CD4-positive, alpha-beta T cell treated with Interleukin-15 for 4 hours (primary cell): ENCODE measurements around the gene CCDC8.
"Not testable (repeated sequence)": the region's sequence is repeated elsewhere in the genome, so short reads cannot be mapped to it uniquely, and the experiment has no call there.

Experiments used
- DNase-seq: peaks from one replicate; pipeline ENCODE4 v3.0.0-alpha.2; 2020; ENCODE audit warnings: low spot score

CCDC8 gene

DNA sequence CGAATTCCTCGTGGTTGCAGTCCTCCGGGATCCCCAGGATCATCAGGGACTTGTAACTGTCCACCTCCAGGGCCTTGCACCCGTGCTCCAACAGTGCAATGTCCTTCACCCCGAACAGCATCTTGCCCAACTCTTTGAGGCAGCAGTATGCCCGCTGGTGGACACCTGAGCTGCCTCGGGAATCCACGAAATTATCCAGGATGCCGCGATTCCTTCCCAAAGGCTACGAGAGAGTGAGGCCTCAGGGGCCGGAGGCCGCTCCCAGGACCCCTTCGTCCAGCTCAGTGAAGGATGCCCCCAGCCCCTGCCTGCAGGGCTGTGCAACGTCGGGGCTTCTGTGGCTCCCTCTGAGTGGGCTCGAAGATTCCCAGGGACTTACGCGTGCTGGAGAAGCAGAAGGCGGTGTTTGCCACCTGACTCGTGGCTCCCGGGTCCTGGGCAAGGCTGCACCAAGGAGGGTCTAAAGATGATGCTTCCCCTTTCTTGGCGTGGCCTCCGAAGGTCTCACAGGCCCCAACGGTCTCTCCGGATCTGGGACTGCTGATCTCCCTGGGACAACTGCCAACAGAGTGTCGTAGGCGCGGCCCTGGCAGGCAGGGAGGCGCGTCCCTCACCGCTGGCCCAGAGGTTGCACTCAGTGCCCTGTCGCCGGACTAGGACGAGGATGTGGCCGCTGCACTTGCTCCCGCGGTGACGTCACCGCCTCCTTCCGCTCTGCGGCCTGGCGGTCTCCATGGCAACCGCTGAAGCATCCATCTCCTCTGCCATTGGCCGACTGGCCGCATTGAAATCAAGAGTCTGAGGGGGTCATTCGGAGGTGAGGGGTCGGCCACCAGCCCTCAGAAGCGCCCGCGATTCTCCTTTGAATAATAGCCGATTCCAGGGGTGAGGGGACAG, 15.1 kb upstream of the CCDC8 start, which contains the start of gene PNMA8C:
Gene PNMA8C (minus strand): TSS at position 698 of the 897 bp plus-strand sequence. CDS start 577 bp downstream, at position 121.
- DNase-seq = peak; percentile 40

- no peak for DNase-seq
Observed at GRCh38 chr19:46427518-46428045, 14.2 kb upstream of the CCDC8 start.

DNA sequence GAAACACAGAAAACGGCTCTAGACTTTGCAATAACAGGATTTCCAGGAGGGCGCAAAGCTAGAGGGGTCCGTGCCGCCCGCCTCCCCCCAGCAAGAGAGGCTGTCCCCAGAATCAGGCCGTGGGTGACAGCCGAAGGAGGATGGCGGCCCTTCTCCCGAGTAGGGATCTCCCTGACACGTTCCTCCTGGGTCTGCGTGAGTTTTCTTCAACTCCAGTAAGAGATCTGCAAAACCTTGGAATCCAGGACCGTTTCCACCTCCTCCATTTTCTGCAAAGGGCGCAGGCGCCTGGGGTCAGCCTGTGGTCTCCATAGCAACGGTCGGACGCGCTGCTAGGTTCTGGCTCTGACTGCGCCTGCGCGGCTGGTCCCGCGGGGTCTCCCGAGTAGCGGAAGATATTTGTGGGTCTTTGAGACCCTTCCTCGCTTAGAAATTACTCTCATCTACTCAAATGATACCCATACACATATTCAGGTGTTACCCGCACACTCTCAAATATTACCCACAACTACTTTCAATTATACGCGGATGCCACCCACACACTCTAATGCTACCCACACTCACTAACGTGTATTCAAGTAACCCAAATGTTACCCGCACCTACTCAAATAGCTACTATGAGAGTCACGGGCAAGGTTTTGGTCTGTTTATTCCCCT, 13.3 kb upstream of the CCDC8 start:
- no peak for DNase-seq

- DNase-seq = no peak
Observed at GRCh38 chr19:46426035-46426505, 12.7 kb upstream of the CCDC8 start.

- DNase-seq = no peak
Observed at GRCh38 chr19:46423188-46423587, 9.8 kb upstream of the CCDC8 start.

DNA sequence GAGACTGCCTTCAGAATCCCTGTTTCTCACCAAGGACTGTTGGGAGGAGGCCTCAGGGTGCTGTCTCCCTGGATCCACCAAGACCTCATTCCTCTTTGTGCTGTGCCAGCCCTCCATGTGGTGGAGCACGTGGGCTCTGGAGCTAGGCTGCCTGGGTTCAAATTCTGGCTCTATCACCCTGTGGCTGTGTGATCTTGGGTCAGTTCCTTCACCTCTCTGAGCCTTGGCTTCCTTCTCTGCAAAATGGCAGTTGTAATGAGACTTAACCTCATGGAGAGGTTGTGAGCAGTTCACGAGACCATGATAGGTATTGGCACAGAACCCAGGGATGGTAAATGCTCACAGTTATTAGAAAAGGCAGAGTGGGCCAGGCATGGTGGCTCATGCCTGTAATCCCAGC, 9.0 kb upstream of the CCDC8 start:
- DNase-seq = no peak

DNA sequence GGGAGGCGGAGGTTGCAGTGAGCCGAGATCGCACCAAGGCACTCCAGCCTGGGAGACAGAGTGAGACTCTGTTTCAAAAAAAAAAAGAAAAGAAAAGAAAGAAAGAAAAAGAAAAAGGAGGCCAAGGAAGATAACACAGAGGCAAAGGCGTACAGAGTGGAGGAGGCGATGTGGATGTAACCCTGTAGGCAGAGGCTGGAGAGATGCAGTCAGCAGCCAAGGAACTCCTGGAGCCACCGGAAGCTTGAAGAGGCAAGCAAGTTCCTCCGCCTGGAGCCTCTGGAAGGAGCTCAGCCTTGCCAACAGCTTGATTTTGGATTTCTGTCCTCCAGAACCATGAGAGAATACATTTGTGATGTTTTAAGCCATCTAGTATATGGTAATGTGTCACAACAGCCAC, 6.7 kb upstream of the CCDC8 start:
- no peak for DNase-seq

DNA sequence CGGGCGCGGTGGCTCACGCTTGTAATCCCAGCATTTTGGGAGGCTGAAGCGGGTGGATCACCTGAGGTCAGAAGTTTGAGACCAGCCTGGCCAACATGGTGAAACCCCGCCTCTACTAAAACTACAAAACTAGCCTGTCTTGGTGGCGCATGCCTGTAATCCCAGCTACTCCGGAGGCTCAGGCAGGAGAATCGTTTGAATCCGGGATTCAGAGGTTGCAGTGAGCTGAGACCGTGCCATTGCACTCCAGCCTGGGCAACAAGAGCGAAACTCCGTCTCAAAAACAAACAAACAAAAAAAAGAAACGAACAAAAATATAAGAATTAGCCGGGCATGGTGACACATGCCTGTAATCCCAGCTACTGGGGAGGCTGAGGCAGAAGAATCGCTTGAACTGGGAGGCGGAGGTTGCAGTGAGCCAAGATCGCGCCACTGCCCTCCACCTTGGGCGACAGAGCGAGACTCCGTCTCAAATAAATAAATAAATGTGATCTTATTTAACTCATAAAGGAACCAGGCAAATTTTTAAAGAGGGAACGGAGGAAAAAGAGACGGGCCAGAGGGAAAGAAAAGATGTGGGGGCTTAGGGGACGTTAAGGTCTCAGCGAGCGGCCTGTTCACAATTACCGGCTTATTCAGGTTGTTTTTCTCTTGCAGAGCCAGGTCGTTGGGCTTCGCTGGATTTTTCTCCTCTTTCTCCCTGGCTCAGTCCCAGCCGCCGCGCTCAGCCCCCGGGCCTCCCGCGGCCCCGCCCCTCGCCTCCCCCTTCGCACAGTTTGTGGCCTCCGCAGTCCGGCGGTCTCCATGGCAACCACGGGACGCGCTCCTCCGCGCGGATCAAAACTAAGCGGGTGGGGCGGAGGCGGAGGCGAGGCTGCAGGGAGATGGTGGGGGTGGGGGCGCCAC, 2.7 kb upstream of the CCDC8 start:
- not testable (repeated sequence) for DNase-seq

GRCh38 chr19:46414899-46415298, 1.5 kb upstream of the CCDC8 start:
- DNase-seq = not testable (repeated sequence)

- DNase-seq = no peak
Observed at GRCh38 chr19:46412650-46413261, 608 bp downstream of the CCDC8 start.

- no peak for DNase-seq
Observed at GRCh38 chr19:46411925-46412649, 1.3 kb downstream of the CCDC8 start.

- DNase-seq = no peak
Observed at GRCh38 chr19:46411088-46411924, 2.1 kb downstream of the CCDC8 start.

GRCh38 chr19:46410205-46411087, 2.9 kb downstream of the CCDC8 start:
- DNase-seq = no peak

DNA sequence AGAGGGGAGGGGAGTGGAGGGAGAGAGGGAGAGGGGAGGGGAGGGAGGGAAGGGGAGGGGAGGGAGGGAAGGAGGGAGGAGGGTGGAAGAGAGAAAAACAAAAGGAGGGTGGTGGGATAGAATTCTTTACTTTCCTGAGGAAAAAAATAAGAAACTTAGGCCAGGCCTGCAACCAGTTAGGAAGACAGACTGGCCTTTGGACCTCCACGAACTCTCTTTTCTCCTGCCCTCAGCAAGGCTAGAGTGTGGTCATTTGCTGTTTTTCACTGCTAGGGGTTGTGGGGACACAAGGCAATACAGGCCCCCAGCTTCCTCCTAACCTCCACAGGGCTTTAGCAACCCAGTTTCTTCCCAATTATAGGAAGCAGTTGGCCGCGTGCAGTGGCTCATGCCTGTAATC, 4.2 kb downstream of the CCDC8 start:
- no peak for DNase-seq

DNA sequence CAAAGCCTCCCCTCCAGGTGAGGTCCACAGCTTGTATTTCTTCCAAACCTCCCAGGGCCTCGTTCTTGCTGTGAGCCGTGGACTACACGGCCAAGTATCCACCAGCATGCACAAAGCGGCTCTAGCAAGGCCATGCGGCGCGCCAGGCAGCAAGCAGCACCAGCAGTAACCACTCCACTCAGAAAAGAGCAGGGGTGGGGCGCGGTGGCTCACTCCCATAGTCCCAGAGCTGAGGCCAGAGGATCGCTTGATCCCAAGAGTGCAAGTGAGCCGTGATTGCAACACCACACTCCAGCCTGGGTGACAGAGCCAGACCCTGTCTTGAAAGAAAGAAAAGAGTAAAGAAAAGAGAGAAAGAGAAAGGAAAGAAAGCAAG, 4.7 kb downstream of the CCDC8 start:
- no peak for DNase-seq

DNA sequence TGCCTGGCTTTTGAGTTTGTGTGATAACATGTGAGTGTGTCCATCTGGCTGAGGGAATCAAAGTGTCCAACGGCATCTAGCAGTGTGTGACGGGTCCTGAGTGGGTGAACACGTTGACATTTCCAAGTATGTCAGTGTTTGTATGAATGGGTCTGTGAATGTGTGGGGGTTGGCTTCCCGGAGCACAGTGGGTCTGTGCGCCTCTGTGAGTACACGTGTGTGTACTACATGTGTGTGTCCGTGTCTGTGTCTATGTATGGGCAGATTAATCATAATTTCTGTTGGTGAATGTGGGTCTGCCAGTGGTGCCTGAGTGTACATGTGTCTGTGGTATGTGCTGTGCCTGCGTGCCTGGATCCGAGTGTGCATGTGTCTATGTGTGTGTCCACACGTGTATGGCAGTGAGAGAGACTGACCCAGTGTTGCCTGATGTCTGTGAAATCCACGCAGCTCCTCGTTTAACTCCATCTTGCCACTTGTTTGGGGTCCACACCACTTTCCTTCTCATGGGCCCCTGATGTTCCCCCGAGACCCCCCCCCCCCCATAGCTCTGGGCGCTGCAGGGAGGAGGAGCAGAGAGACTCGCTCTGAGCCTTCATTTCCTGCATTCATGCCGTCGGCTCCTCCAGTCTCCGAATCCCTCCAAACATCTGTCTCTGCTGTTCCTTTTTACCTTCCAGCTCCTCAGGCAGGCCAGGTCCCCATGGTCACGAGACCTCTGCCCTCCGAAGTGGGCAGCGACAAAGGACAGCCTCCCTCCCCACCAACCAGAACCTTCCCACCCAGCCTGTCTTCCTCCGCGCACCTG, 5.3 kb downstream of the CCDC8 start:
- DNase-seq = no peak

DNA sequence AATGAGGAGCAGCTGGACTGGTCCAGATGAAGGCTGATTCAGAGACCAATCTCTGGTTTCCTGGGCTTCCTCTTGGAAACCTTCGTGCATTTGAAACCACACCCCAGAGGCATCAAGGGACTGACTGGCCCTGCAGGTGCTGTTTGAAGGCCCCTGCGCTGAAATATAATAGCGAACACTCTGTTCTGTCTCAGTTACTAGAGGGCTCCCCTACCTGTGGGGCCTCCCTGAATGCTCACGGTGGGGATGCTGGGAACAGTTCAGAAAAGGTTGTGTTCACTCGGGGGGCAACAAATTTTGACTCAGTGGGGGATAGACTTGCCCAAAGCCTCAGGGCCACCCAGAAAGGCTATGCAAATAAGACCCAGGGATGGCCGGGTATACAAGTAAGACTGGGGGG, 6.4 kb downstream of the CCDC8 start:
- no peak for DNase-seq
